ENCODE data around the gene SLC37A1.

The SLC37A1 gene

GRCh38 chr21:42595283-42596187, 81.9 kb downstream of the SLC37A1 start:
- H3K36me3 ChIP-seq = no peaks in the 10 kb centered on the region
- H3K27ac ChIP-seq = no peak overlapping the region
- DNase-seq = no peak
- H3K27me3 ChIP-seq (ENCODE audit: insufficient read depth, low read depth, severe bottlenecking) = no peaks in the 10 kb centered on the region
- H3K9me3 ChIP-seq (ENCODE audit: severe bottlenecking) = peaks cover 4% of the 10 kb centered on the region
- no peak overlapping the region for H3K4me3 ChIP-seq (ENCODE audit: low read depth, low read length)
- no peak for TF ChIP-seq CTCF (IDR thresholded peaks at IDR 0.05; ENCODE audit: low read depth, low read length)

- no peak for TF ChIP-seq CTCF (IDR thresholded peaks at IDR 0.05; ENCODE audit: low read depth, low read length)
- no peak for DNase-seq
- no peaks in the 10 kb centered on the region for H3K36me3 ChIP-seq
- H3K4me3 ChIP-seq (ENCODE audit: low read depth, low read length) = no peak overlapping the region
- H3K9me3 ChIP-seq (ENCODE audit: severe bottlenecking) = peaks cover 4% of the 10 kb centered on the region
- H3K27me3 ChIP-seq (ENCODE audit: insufficient read depth, low read depth, severe bottlenecking) = no peaks in the 10 kb centered on the region
- H3K27ac ChIP-seq = no peak overlapping the region
These were observed 83.0 kb downstream of the SLC37A1 start for GRCh38 chr21:42596657-42597056.

DNA sequence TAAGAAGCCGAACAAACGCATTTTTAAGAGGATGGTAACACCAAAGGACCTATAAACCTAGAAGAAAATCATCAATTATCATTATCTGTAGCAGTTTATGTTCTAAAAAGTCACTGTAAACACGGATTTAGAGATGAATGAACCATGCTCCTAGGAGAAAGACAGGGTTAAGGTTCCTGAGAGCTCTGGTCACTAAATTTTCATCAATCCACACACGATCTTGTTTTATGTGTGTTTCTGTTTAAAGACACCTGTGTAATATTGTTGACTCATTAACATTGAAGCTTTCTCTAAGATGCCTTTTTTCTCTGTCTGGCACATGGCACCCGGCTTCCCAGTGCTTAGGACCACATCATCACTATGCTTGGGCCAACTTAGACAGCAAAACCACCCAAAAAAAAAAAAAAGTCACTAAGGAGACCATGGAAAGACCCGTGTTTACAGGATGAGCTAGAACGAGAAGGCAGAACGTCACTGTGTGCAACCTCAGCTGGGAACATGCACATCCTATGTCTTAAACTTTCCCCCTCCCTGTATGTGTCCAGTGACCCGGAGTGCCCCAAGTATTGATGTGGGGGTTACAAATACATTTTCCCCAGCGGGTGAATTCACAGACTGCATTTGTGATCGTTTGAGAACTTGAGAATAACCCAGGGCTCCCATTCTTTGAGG, 84.0 kb downstream of the SLC37A1 start:
- Histone ChIP-seq H3K4me3 (ENCODE audit: low read depth, low read length) (no peak overlapping the region), H3K27me3 (ENCODE audit: insufficient read depth, low read depth, severe bottlenecking) (no peaks in the 10 kb centered on the region), H3K36me3 (no peaks in the 10 kb centered on the region), H3K9me3 (ENCODE audit: severe bottlenecking) (peaks cover 4% of the 10 kb centered on the region), H3K27ac (no peak overlapping the region)
- no peak for DNase-seq
- TF ChIP-seq CTCF (IDR thresholded peaks at IDR 0.05; ENCODE audit: low read depth, low read length) = no peak

- Histone ChIP-seq H3K36me3 (no peaks in the 10 kb centered on the region), H3K27me3 (ENCODE audit: insufficient read depth, low read depth, severe bottlenecking) (no peaks in the 10 kb centered on the region), H3K27ac (no peak overlapping the region), H3K4me3 (ENCODE audit: low read depth, low read length) (no peak overlapping the region), H3K9me3 (ENCODE audit: severe bottlenecking) (peaks cover 4% of the 10 kb centered on the region)
- no peak for DNase-seq
- no peak for TF ChIP-seq CTCF (IDR thresholded peaks at IDR 0.05; ENCODE audit: low read depth, low read length)
These were observed 84.6 kb downstream of the SLC37A1 start for GRCh38 chr21:42598159-42598735.

DNA sequence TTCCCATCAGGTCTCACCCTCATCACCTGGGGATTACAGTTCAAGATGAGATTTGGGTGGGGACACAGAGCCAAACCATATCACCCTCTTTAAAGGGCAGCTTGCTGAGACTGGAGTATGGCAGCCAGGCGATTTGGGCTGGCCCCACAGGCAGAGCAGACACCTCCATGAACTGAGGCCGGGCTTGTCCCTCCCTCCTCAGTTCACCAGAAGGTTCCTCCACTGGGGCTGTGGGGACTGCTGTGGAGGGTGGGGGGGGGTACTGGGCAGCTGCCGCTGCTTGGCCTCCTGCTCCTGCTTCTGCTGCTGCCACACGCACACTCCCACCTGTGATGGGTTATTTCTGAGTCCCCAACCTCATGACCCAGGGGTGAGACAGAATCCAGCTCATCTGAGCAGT, 85.8 kb downstream of the SLC37A1 start:
- Histone ChIP-seq H3K4me3 (ENCODE audit: low read depth, low read length) (no peak overlapping the region), H3K36me3 (no peaks in the 10 kb centered on the region), H3K27ac (no peak overlapping the region), H3K27me3 (ENCODE audit: insufficient read depth, low read depth, severe bottlenecking) (no peaks in the 10 kb centered on the region), H3K9me3 (ENCODE audit: severe bottlenecking) (peaks cover 7% of the 10 kb centered on the region)
- TF ChIP-seq CTCF (IDR thresholded peaks at IDR 0.05; ENCODE audit: low read depth, low read length) = no peak
- no peak for DNase-seq
